HFFc6 (cell line): ENCODE data around the gene SLC49A4. TPM values are rescaled to one million over a fixed set of nuclear protein-coding genes. Genes with fewer than 3 reads are reported as not detected.

Experiments
- DNase-seq: peaks from one replicate; pipeline ENCODE4 v3.0.0-alpha.2; 2018
- H3K27ac Mint-ChIP-seq: 2 replicates; pipeline ENCODE4 v1.8.0; 2020; ENCODE audit warnings: mild to moderate bottlenecking, mixed read lengths
- H3K27me3 Mint-ChIP-seq: 2 replicates; pipeline ENCODE4 v1.8.0; 2021; ENCODE audit warnings: mild to moderate bottlenecking, moderate library complexity, mixed read lengths; ENCODE audit not compliant: insufficient read depth
- H3K36me3 Mint-ChIP-seq: 2 replicates; pipeline ENCODE4 v1.8.0; 2021; ENCODE audit warnings: low read depth, mixed read lengths
- H3K4me1 Mint-ChIP-seq: 2 replicates; pipeline ENCODE4 v1.8.0; 2020; ENCODE audit warnings: low read depth, mixed read lengths
- H3K4me3 Mint-ChIP-seq: 2 replicates; pipeline ENCODE4 v1.8.0; 2020; ENCODE audit warnings: mild to moderate bottlenecking, moderate library complexity, mixed read lengths
- H3K9me3 Mint-ChIP-seq: 2 replicates; pipeline ENCODE4 v1.8.0; 2020; ENCODE audit warnings: mild to moderate bottlenecking, mixed read lengths
- CTCF ChIP-seq: fragments of 200-600 bp; sonication (generic); IDR thresholded peaks from 2 replicates; pipeline ENCODE4 v1.5.0; 2021; ENCODE audit warnings: antibody characterized with exemption, mild to moderate bottlenecking
- total RNA-seq, 6 experiments: library from RNA; stranded (reverse); fragmentation: NEBNext Ultra II Directional; extraction: Animal tissue kit (Norgen Biotek cat#: 25700); gene quantifications; 2 replicates in 1 of 6; 3 replicates in 5 of 6; pipeline ENCODE4 v1.2.3, GENCODE V29; 2021

The SLC49A4 gene
- total RNA-seq, 6 experiments from 2014 or later = 10.2 to 10.8 (median 10.7) TPM

GRCh38 chr3:122930063-122930997 lies 135.5 kb downstream of the SLC49A4 start:
- Mint-ChIP-seq H3K27ac (no peak overlapping the region), H3K27me3 (peaks cover 54% of the 10 kb centered on the region), H3K9me3 (no peaks in the 10 kb centered on the region), H3K36me3 (no peaks in the 10 kb centered on the region), H3K4me3 (no peak overlapping the region), H3K4me1 (no peaks in the 10 kb centered on the region)
- no peak for DNase-seq
- TF ChIP-seq CTCF = no peak

Other genes with a start within 250 kb of the SLC49A4 start
- gene PARP9, start 230.8 kb upstream of the SLC49A4 start, total RNA-seq = 10 to 100 TPM in 3 of 6 experiments, 1 to 10 TPM in 3; 5.2 to 11.0 (median 9.7) TPM
- 10 to 100 TPM in 5 of 6 experiments, 1 to 10 TPM in 1; 6.2 to 16.7 (median 15.6) TPM for gene DTX3L, start 230.7 kb upstream of the SLC49A4 start, total RNA-seq
- not detected for gene PARP15, start 217.4 kb upstream of the SLC49A4 start, total RNA-seq
- gene PARP14, start 114.2 kb upstream of the SLC49A4 start, total RNA-seq = 10 to 100 TPM in 4 of 6 experiments, 1 to 10 TPM in 2; 5.3 to 16.1 (median 12.8) TPM
- gene HSPBAP1, start 1.2 kb upstream of the SLC49A4 start, total RNA-seq = 1 to 10 TPM; 1.5 to 3.2 (median 2.6) TPM
- gene SEMA5B, start 232.7 kb downstream of the SLC49A4 start, total RNA-seq = not detected